Calu3 (cell line): Measurements from ENCODE around the gene WBP4. TPM values are rescaled to one million over a fixed set of nuclear protein-coding genes. Genes with fewer than 3 reads are reported as not detected.
A peak's percentile ranks its signal among the peaks of the same experiment; 100 is the strongest.
"Not testable (repeated sequence)": the region's sequence is repeated elsewhere in the genome, so short reads cannot be mapped to it uniquely, and the experiment has no call there.

Experiments used
- BruUV-seq: library from RNA; stranded (reverse); fragments of 400-500 nt; replicated peaks from 2 replicates; lab custom pipeline; 2021; lab: Mats Ljungman, UMichigan
- CTCF ChIA-PET: fragments of 300-600 bp; sonication (Branson Sonifier 250); formaldehyde crosslinking; loops from one replicate; lab custom pipeline; 2022; ENCODE audit warnings: antibody characterized with exemption; lab: Charles Lee
- DNase-seq: peaks from one replicate; pipeline ENCODE4 v3.0.0; 2022
- H3K27ac Mint-ChIP-seq: one replicate; pipeline ENCODE4 v1.8.0; 2022; ENCODE audit warnings: mixed read lengths; ENCODE audit not compliant: unreplicated experiment
- H3K27me3 Mint-ChIP-seq: one replicate; pipeline ENCODE4 v1.8.0; 2022; ENCODE audit warnings: mixed read lengths; ENCODE audit not compliant: unreplicated experiment
- H3K36me3 Mint-ChIP-seq: one replicate; pipeline ENCODE4 v1.8.0; 2022; ENCODE audit warnings: mild to moderate bottlenecking, moderate library complexity, mixed read lengths; ENCODE audit not compliant: insufficient read depth, unreplicated experiment
- H3K4me1 Mint-ChIP-seq: one replicate; pipeline ENCODE4 v1.8.0; 2022; ENCODE audit warnings: mild to moderate bottlenecking, low read depth, mixed read lengths; ENCODE audit not compliant: unreplicated experiment
- H3K4me3 Mint-ChIP-seq: one replicate; pipeline ENCODE4 v1.8.0; 2022; ENCODE audit warnings: mild to moderate bottlenecking, low read depth, moderate library complexity, mixed read lengths; ENCODE audit not compliant: unreplicated experiment
- H3K9me3 Mint-ChIP-seq: one replicate; pipeline ENCODE4 v1.8.0; 2022; ENCODE audit warnings: low read depth, mixed read lengths; ENCODE audit not compliant: unreplicated experiment
- intact Hi-C: fragments of 100-400 bp; cut with micrococcal nuclease; formaldehyde crosslinking; loops from one replicate; pipeline ENCODE4 v1.10.0; 2022; ENCODE audit not compliant: unreplicated experiment
- total RNA-seq: library from RNA; stranded (reverse); gene quantifications from 2 replicates; pipeline ENCODE4 v1.2.3, GENCODE V29; 2022
- TF ChIP-seq, protein P1 (sequence below): fragments of 200-600 bp; IDR thresholded peaks from one replicate; pipeline ENCODE4 v1.8.0; 2022; ENCODE audit warnings: antibody characterized with exemption; ENCODE audit not compliant: unreplicated experiment

Gene WBP4
- total RNA-seq, 1 experiment from 2014 or later: 7.2 TPM

DNA sequence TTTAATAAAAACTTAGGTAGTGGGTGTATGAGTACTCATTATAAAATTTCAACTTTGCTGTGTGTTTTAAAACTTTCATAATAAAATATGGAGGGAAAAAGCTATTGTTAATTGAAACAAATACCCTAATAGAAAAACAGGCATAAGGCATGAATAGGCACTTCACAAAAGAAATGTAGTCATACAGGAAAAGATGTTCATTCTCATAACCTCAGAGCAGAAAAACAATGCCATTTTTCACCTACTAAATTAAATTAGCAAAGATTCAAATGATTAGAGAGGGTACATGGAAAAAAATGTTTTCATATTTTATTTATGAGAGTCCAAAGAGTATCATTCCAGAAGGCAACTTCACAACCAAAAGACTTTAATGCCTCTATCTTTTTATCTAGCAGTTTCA lies 21.6 kb upstream of the WBP4 start:
- H3K4me3 Mint-ChIP-seq: no peak overlapping the region
- TF ChIP-seq, protein P1, sequence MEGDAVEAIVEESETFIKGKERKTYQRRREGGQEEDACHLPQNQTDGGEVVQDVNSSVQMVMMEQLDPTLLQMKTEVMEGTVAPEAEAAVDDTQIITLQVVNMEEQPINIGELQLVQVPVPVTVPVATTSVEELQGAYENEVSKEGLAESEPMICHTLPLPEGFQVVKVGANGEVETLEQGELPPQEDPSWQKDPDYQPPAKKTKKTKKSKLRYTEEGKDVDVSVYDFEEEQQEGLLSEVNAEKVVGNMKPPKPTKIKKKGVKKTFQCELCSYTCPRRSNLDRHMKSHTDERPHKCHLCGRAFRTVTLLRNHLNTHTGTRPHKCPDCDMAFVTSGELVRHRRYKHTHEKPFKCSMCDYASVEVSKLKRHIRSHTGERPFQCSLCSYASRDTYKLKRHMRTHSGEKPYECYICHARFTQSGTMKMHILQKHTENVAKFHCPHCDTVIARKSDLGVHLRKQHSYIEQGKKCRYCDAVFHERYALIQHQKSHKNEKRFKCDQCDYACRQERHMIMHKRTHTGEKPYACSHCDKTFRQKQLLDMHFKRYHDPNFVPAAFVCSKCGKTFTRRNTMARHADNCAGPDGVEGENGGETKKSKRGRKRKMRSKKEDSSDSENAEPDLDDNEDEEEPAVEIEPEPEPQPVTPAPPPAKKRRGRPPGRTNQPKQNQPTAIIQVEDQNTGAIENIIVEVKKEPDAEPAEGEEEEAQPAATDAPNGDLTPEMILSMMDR: no peak
- H3K9me3 Mint-ChIP-seq: no peaks in the 10 kb centered on the region
- intact Hi-C loops: no loop called here
- peaks cover 16% of the 10 kb centered on the region for H3K4me1 Mint-ChIP-seq
- H3K27me3 Mint-ChIP-seq: no peaks in the 10 kb centered on the region
- H3K36me3 Mint-ChIP-seq: no peaks in the 10 kb centered on the region
- no peak for DNase-seq
- BruUV-seq: no TSS peak
- CTCF ChIA-PET: no interaction called here
- no peak overlapping the region for H3K27ac Mint-ChIP-seq

GRCh38 chr13:41040584-41041334 lies 20.6 kb upstream of the WBP4 start:
- no peak overlapping the region for H3K27ac Mint-ChIP-seq
- CTCF ChIA-PET: no interaction called here
- intact Hi-C loops: no loop called here
- no peak for DNase-seq
- H3K9me3 Mint-ChIP-seq: peaks cover 3% of the 10 kb centered on the region
- no peaks in the 10 kb centered on the region for H3K27me3 Mint-ChIP-seq
- TF ChIP-seq, protein P1: no peak
- H3K36me3 Mint-ChIP-seq: no peaks in the 10 kb centered on the region
- peaks cover 8% of the 10 kb centered on the region for H3K4me1 Mint-ChIP-seq
- BruUV-seq: no TSS peak
- H3K4me3 Mint-ChIP-seq: no peak overlapping the region

DNA sequence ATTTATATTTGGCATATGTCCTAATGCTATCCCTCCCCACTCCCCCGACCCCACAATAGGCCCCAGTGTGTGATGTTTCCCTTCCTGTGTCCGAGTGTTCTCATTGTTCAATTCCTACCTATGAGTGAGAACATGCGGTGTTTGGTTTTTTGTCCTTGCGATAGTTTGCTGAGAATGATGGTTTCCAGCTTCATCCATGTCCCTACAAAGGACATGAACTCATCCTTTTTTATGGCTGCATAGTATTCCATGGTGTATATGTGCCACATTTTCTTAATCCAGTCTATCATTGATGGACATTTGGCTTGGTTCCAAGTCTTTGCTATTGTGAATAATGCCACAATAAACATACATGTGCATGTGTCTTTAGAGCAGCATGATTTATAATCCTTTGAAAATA lies 18.9 kb upstream of the WBP4 start:
- H3K4me1 Mint-ChIP-seq, intact Hi-C loops, BruUV-seq, H3K4me3 Mint-ChIP-seq, H3K27me3 Mint-ChIP-seq, H3K36me3 Mint-ChIP-seq, CTCF ChIA-PET, H3K27ac Mint-ChIP-seq, H3K9me3 Mint-ChIP-seq, DNase-seq: not testable (repeated sequence)

GRCh38 chr13:41048640-41049039 lies 12.7 kb upstream of the WBP4 start:
- Mint-ChIP-seq H3K27ac (peak overlapping the region; percentile 25), H3K4me3 (no peak overlapping the region), H3K27me3 (no peaks in the 10 kb centered on the region), H3K4me1 (peaks cover 13% of the 10 kb centered on the region), H3K9me3 (peaks cover 15% of the 10 kb centered on the region), H3K36me3 (peaks cover 17% of the 10 kb centered on the region)
- BruUV-seq: no TSS peak
- no peak for DNase-seq
- intact Hi-C loops: no loop called here
- CTCF ChIA-PET: no interaction called here
- TF ChIP-seq, protein P1: no peak
